Fibroblast of peridontal ligament (primary cell): ENCODE data around the gene RPS6KA2.
"Not testable (repeated sequence)": the region's sequence is repeated elsewhere in the genome, so short reads cannot be mapped to it uniquely, and the experiment has no call there.

Source experiments
- DNase-seq: peaks from one replicate; pipeline ENCODE4 v3.0.0-alpha.2; 2010; ENCODE audit errors: extremely low read depth

RPS6KA2 gene

GRCh38 chr6:166375013-166375412 is 252.0 kb downstream of the RPS6KA2 start:
- DNase-seq: no peak

- no peak for DNase-seq
These were observed 256.6 kb downstream of the RPS6KA2 start for GRCh38 chr6:166370489-166370888.

- no peak for DNase-seq
These were observed 257.3 kb downstream of the RPS6KA2 start for GRCh38 chr6:166369782-166370181.

GRCh38 chr6:166366921-166367320 is 260.1 kb downstream of the RPS6KA2 start:
- no peak for DNase-seq

- DNase-seq: peak; percentile 27
These were observed 261.2 kb downstream of the RPS6KA2 start for GRCh38 chr6:166365806-166366205.

- peak; percentile 72 for DNase-seq
These were observed 261.8 kb downstream of the RPS6KA2 start for GRCh38 chr6:166365221-166365620.

GRCh38 chr6:166364456-166364855 is 262.6 kb downstream of the RPS6KA2 start:
- peak; percentile 28 for DNase-seq

GRCh38 chr6:166362427-166362826 is 264.6 kb downstream of the RPS6KA2 start:
- DNase-seq: not testable (repeated sequence)

- DNase-seq: no peak
These were observed 266.0 kb downstream of the RPS6KA2 start for GRCh38 chr6:166361077-166361429.

- DNase-seq: peak; percentile 27
These were observed 266.6 kb downstream of the RPS6KA2 start for GRCh38 chr6:166360243-166361076.
